SU-DHL-6 (cell line): ENCODE results near the gene FAM153A.
"Not testable (repeated sequence)": the region's sequence is repeated elsewhere in the genome, so short reads cannot be mapped to it uniquely, and the experiment has no call there.

ENCODE experiments used
- H2AFZ ChIP-seq: fragments of 200-600 bp; sonication (generic); 2 replicates; pipeline ENCODE4 v1.6.1; 2014; ENCODE audit warnings: low read depth, mild to moderate bottlenecking, moderate library complexity, mixed read lengths, antibody characterized with exemption, low read length; ENCODE audit not compliant: severe bottlenecking
- H3F3A ChIP-seq: fragments of 200-600 bp; shearing (Covaris generic); 2 replicates; pipeline ENCODE4 v1.6.0; 2016; ENCODE audit warnings: antibody characterized with exemption, mild to moderate bottlenecking; ENCODE audit not compliant: insufficient read depth
- H3K27ac ChIP-seq: fragments of 200-600 bp; sonication (generic); 2 replicates; pipeline ENCODE4 v1.5.1; 2016; ENCODE audit warnings: low read depth, mild to moderate bottlenecking, low read length, moderate library complexity, mixed read lengths
- H3K27me3 ChIP-seq: fragments of 200-600 bp; sonication (generic), shearing (Covaris generic); 2 replicates; pipeline ENCODE4 v1.6.0; 2014; ENCODE audit warnings: mild to moderate bottlenecking, low read length
- H3K36me3 ChIP-seq: fragments of 200-600 bp; sonication (generic); 2 replicates; pipeline ENCODE4 v1.6.1; 2014; ENCODE audit warnings: mild to moderate bottlenecking, low read length, mixed read lengths
- H3K4me2 ChIP-seq: fragments of 300-600, 200-600 bp; shearing (Covaris generic), sonication (generic); 2 replicates; pipeline ENCODE4 v1.6.0; 2014; ENCODE audit warnings: low read length, low read depth, mild to moderate bottlenecking; ENCODE audit not compliant: poor library complexity, severe bottlenecking
- H3K4me3 ChIP-seq: fragments of 200-600 bp; sonication (generic); 2 replicates; pipeline ENCODE4 v1.5.1; 2014; ENCODE audit warnings: antibody characterized with exemption, low read length, mild to moderate bottlenecking, mixed read lengths; ENCODE audit not compliant: insufficient read depth, poor library complexity, severe bottlenecking
- H3K79me2 ChIP-seq: fragments of 200-600 bp; sonication (generic); 2 replicates; pipeline ENCODE4 v1.6.1; 2014; ENCODE audit warnings: mild to moderate bottlenecking, low read length, moderate library complexity; ENCODE audit not compliant: insufficient read depth
- H3K9ac ChIP-seq: fragments of 200-600 bp; sonication (generic); 2 replicates; pipeline ENCODE4 v1.7.0; 2014; ENCODE audit warnings: mild to moderate bottlenecking, low read length
- H3K9me2 ChIP-seq: fragments of 200-600 bp; sonication (generic); replicated peaks from 2 replicates; pipeline ENCODE4 v1.6.1; 2014; ENCODE audit warnings: low read length; ENCODE audit not compliant: insufficient read depth
- H3K9me3 ChIP-seq: fragments of 200-600 bp; sonication (generic); 2 replicates; pipeline ENCODE4 v1.6.1; 2014; ENCODE audit warnings: low read length, mixed read lengths; ENCODE audit not compliant: insufficient read depth
- H4K20me1 ChIP-seq: fragments of 200-600 bp; sonication (generic); 2 replicates; pipeline ENCODE4 v1.6.1; 2014; ENCODE audit warnings: low read depth, mild to moderate bottlenecking, antibody characterized with exemption, low read length, moderate library complexity, mixed read lengths

Gene FAM153A

GRCh38 chr5:177719989-177720388 lies 62.7 kb downstream of the FAM153A start:
- not testable (repeated sequence) for H3K36me3 ChIP-seq, H2AFZ ChIP-seq, H3K27ac ChIP-seq, H3K9ac ChIP-seq, H3K9me3 ChIP-seq, H4K20me1 ChIP-seq, H3K9me2 ChIP-seq, H3K79me2 ChIP-seq, H3F3A ChIP-seq, H3K4me3 ChIP-seq, H3K4me2 ChIP-seq, H3K27me3 ChIP-seq

DNA sequence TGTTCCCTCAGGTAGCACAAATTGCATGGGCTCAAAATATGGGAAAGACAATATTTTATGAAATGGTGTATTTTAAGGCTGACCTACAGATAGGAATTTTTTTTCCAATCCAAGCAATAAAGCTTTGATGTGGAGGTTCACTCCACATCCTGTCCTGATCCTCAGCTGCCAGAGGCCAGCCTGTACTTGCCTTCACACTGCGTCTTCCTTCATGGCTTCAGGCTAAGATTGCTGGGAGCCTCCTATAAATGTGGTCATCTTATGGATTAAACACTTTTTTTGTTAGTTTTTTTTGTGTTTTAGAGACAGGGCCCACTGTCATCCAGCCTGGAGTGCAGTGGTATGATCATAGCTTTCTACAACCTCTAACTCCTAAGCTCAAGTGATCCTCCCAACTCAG lies 67.3 kb downstream of the FAM153A start:
- not testable (repeated sequence) for H3K27ac ChIP-seq, H4K20me1 ChIP-seq, H3F3A ChIP-seq, H3K79me2 ChIP-seq, H3K9ac ChIP-seq, H3K36me3 ChIP-seq, H3K9me3 ChIP-seq, H3K4me2 ChIP-seq, H3K9me2 ChIP-seq, H3K27me3 ChIP-seq, H3K4me3 ChIP-seq, H2AFZ ChIP-seq

DNA sequence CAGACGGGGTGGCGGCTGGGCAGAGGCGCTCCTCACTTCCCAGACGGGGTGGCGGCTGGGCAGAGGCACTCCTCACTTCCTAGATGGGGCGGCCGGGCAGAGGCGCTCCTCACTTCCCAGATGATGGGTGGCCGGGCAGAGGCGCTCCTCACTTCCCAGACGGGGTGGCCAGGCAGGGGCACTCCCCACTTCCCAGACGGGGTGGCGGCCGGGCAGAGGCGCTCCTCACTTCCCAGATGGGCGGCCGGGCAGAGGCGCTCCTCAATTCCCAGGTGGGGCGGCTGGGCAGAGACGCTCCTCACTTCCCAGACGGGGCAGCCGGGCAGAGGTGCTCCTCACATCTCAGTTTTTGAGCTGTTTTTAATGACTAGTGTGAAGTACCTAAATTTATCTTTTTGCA lies 86.6 kb downstream of the FAM153A start:
- H3K27ac ChIP-seq, H3F3A ChIP-seq, H3K4me3 ChIP-seq, H3K79me2 ChIP-seq, H3K4me2 ChIP-seq, H3K9ac ChIP-seq, H4K20me1 ChIP-seq, H3K9me3 ChIP-seq, H3K27me3 ChIP-seq, H2AFZ ChIP-seq, H3K9me2 ChIP-seq, H3K36me3 ChIP-seq: not testable (repeated sequence)

DNA sequence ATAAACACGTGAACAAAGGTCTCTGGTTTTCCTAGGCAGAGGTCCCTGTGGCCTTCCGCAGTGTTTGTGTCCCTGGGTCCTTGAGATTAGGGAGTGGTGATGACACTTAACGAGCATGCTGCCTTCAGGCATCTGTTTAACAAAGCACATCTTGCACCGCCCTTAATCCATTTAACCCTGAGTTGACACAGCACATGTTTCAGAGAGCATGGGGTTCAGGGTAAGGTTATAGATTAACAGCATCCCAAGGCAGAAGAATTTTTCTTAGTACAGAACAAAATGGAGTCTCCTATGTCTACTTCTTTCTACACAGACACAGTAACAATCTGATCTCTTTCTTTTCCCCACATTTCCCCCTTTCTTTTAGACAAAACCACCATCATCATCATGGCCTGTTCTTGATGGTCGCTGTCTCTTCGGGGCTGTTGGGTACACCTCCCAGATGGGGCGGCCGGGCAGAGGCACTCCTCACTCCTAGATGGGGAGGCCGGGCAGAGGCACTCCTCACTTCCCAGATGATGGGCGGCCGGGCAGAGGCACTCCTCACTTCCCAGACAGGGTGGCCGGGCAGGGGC lies 87.3 kb downstream of the FAM153A start:
- not testable (repeated sequence) for H3F3A ChIP-seq, H3K27ac ChIP-seq, H4K20me1 ChIP-seq, H3K4me3 ChIP-seq, H3K36me3 ChIP-seq, H3K4me2 ChIP-seq, H3K27me3 ChIP-seq, H2AFZ ChIP-seq, H3K79me2 ChIP-seq, H3K9ac ChIP-seq, H3K9me3 ChIP-seq, H3K9me2 ChIP-seq

- not testable (repeated sequence) for H3K27ac ChIP-seq, H3K79me2 ChIP-seq
Observed at GRCh38 chr5:177694518-177694835, 88.2 kb downstream of the FAM153A start.

DNA sequence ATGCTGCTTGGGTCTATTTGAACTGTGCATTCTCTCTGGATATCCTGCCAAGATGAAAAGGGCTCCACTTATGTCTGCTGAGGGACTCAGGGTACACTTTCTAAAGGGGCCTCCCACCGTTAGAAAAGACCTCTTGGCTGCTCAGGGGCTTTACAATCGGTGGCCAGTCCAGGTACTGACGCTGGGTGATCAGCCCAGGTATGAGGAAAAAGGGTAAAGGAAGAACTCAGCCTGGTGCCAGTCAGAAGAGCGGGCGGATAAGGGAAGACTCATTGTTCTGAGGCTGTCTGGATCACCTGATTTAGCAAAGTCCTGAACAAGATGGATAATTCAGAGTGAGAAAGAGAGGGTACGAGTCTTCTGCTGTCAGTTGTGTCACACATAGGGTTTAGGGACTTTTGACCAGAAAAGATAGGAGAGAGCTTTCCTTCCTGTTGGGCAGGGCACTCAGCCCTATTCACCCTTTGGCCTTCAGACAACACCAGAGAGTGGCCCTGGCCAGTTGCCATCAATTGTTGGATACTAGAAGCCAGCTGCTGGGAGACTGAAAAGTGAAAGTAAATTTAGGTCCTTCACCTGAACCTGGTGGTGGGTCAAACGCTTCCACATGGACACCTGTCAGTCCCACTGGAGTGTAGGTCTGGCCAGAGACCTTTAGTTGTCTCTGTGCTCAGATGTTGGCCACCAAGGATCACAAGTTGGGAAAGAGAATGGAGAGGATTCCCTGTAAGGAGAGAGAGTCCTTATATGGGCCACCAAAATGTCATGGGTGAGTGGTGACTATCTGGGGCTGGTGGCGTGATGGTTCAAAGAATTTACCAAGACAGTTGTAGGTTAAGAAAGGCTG lies 88.8 kb downstream of the FAM153A start:
- not testable (repeated sequence) for H4K20me1 ChIP-seq, H3K4me3 ChIP-seq, H3F3A ChIP-seq, H2AFZ ChIP-seq, H3K27ac ChIP-seq, H3K79me2 ChIP-seq, H3K4me2 ChIP-seq, H3K9ac ChIP-seq, H3K9me2 ChIP-seq, H3K9me3 ChIP-seq, H3K36me3 ChIP-seq, H3K27me3 ChIP-seq

More at GRCh38 chr5:177694518-177694835, 88.2 kb downstream of the FAM153A start:
- H3K4me3 ChIP-seq, H3K36me3 ChIP-seq, H3K9ac ChIP-seq, H3K9me3 ChIP-seq, H3K9me2 ChIP-seq, H2AFZ ChIP-seq, H4K20me1 ChIP-seq, H3K4me2 ChIP-seq, H3F3A ChIP-seq, H3K27me3 ChIP-seq: not testable (repeated sequence)

- not testable (repeated sequence) for H3K9me3 ChIP-seq, H3K79me2 ChIP-seq, H3K36me3 ChIP-seq, H3K27me3 ChIP-seq, H4K20me1 ChIP-seq, H3K9ac ChIP-seq, H3K9me2 ChIP-seq, H3K4me2 ChIP-seq, H3K4me3 ChIP-seq, H3F3A ChIP-seq, H3K27ac ChIP-seq, H2AFZ ChIP-seq
Observed at GRCh38 chr5:177692969-177693368, 89.7 kb downstream of the FAM153A start.

GRCh38 chr5:177692507-177692906 lies 90.2 kb downstream of the FAM153A start:
- not testable (repeated sequence) for H3K79me2 ChIP-seq, H4K20me1 ChIP-seq, H3K9me3 ChIP-seq, H3K9ac ChIP-seq, H3K9me2 ChIP-seq, H3F3A ChIP-seq, H3K27me3 ChIP-seq, H2AFZ ChIP-seq, H3K4me3 ChIP-seq, H3K4me2 ChIP-seq, H3K36me3 ChIP-seq, H3K27ac ChIP-seq
